GM12878 (cell line): ENCODE results near the gene C16orf90. TPM values are rescaled to one million over a fixed set of nuclear protein-coding genes. Genes with fewer than 3 reads are reported as not detected.

ENCODE experiments used
- ATAC-seq: fragments of 200-7000 bp; cut with Tn5 transposase; 3 replicates; pipeline ENCODE4 v1.9.1; 2020; ENCODE audit warnings: mild to moderate bottlenecking, moderate library complexity
- BruUV-seq: library from RNA; stranded (reverse); fragments of 400-500 nt; replicated peaks from 2 replicates; lab custom pipeline; 2021; lab: Mats Ljungman, UMichigan
- CTCF ChIA-PET: fragments of 300-600 bp; sonication (Branson Sonifier 250); formaldehyde crosslinking; extraction: SDS; loops from one replicate; lab custom pipeline; 2021; ENCODE audit warnings: inconsistent platforms; lab: Yijun Ruan, JAX
- POLR2A ChIA-PET: fragments of 350-600 bp; formaldehyde crosslinking; extraction: SDS; loops from one replicate; lab custom pipeline; 2021; ENCODE audit warnings: inconsistent platforms; lab: Charles Lee
- RAD21 ChIA-PET: fragments of 300-600 bp; sonication (Branson Sonifier 250); formaldehyde crosslinking; loops from one replicate; lab custom pipeline; 2023; ENCODE audit warnings: antibody characterized with exemption; ENCODE audit not compliant: unreplicated experiment; lab: Charles Lee
- SMC1A ChIA-PET: fragments of 300-600 bp; sonication (Branson Sonifier 250); formaldehyde crosslinking; loops from one replicate; lab custom pipeline; 2023; ENCODE audit not compliant: unreplicated experiment, uncharacterized antibody; lab: Charles Lee
- DNase-seq: peaks from one replicate; pipeline ENCODE4 v3.0.0-alpha.2; 2011; ENCODE audit warnings: low read depth, low spot score
- FAIRE-seq: peaks from 3 replicates; lab custom pipeline; 2011; peaks lifted over from hg19 to GRCh38; lab: Jason Lieb, UNC
- H2AFZ ChIP-seq: 2 replicates; pipeline ENCODE4 v1.6.0; 2011; ENCODE audit warnings: low read depth, low read length, control low read depth; ENCODE audit not compliant: control insufficient read depth
- H3K27ac ChIP-seq: 2 replicates; pipeline ENCODE4 v1.5.1; 2011; ENCODE audit warnings: control low read depth; ENCODE audit not compliant: control insufficient read depth, insufficient read depth
- H3K27me3 ChIP-seq, 2 experiments: replicated peaks in 1 of 2; 2 replicates each; pipeline versions ENCODE4 v1.6.0 to v1.6.1; 2011; ENCODE audit warnings: low read length in 1 of 2; ENCODE audit not compliant: control insufficient read depth in 2 of 2, insufficient read depth in 2 of 2
- H3K36me3 ChIP-seq, 2 experiments: 2 replicates each; pipeline ENCODE4 v1.5.1; 2011; ENCODE audit warnings: low read length in 1 of 2; ENCODE audit not compliant: control insufficient read depth in 2 of 2, insufficient read depth in 2 of 2
- H3K4me1 ChIP-seq: 2 replicates; pipeline ENCODE4 v1.6.1; 2011; ENCODE audit warnings: mild to moderate bottlenecking, low read length, moderate library complexity, mixed read lengths; ENCODE audit not compliant: control insufficient read depth, insufficient read depth
- H3K4me2 ChIP-seq: 2 replicates; pipeline ENCODE4 v1.6.0; 2011; ENCODE audit warnings: control low read depth; ENCODE audit not compliant: control insufficient read depth, insufficient read depth
- H3K4me3 ChIP-seq: fragments of 200-600 bp; sonication (generic); 2 replicates; pipeline ENCODE4 v1.5.1; 2016
- H3K79me2 ChIP-seq: 2 replicates; pipeline ENCODE4 v1.6.0; 2011; ENCODE audit warnings: low read length; ENCODE audit not compliant: control insufficient read depth, insufficient read depth
- H3K9ac ChIP-seq: 2 replicates; pipeline ENCODE4 v1.8.0; 2011; ENCODE audit warnings: low read length, control low read depth, mixed read lengths; ENCODE audit not compliant: control insufficient read depth, insufficient read depth
- H3K9me3 ChIP-seq: replicated peaks from 3 replicates; pipeline ENCODE4 v1.5.1; 2011; ENCODE audit warnings: mild to moderate bottlenecking, low read length; ENCODE audit not compliant: control insufficient read depth, insufficient read depth
- H4K20me1 ChIP-seq: 2 replicates; pipeline ENCODE4 v1.6.0; 2011; ENCODE audit not compliant: control insufficient read depth, insufficient read depth
- ATF7 ChIP-seq: fragments of 450-650 bp; IDR thresholded peaks from 2 replicates; pipeline ENCODE4 v1.6.1; 2016; ENCODE audit warnings: low read depth, mild to moderate bottlenecking
- FOXM1 ChIP-seq: IDR thresholded peaks from 2 replicates; pipeline ENCODE4 v1.6.1; 2012; ENCODE audit warnings: low read depth, mild to moderate bottlenecking, inconsistent platforms, low read length, moderate library complexity
- GABPA ChIP-seq: IDR thresholded peaks from 2 replicates; pipeline ENCODE4 v1.6.1; 2014; ENCODE audit warnings: antibody characterized with exemption, low read depth, mild to moderate bottlenecking, inconsistent platforms
- IKZF1 ChIP-seq: fragments of 450-650 bp; conservative IDR thresholded peaks from 2 replicates; pipeline ENCODE4 v1.6.1; 2017; ENCODE audit warnings: antibody characterized with exemption, mild to moderate bottlenecking
- IRF4 ChIP-seq: IDR thresholded peaks from 2 replicates; pipeline ENCODE4 v1.6.1; 2011; ENCODE audit warnings: low read depth, low read length
- POLR2AphosphoS5 ChIP-seq: IDR thresholded peaks from 2 replicates; pipeline ENCODE4 v1.6.1; 2011; ENCODE audit warnings: mild to moderate bottlenecking, low read length, inconsistent platforms
- SMARCA5 ChIP-seq: fragments of 450-650 bp; IDR thresholded peaks from 2 replicates; pipeline ENCODE4 v1.6.1; 2017; ENCODE audit warnings: mild to moderate bottlenecking
- SREBF1 ChIP-seq: IDR thresholded peaks from 2 replicates; pipeline ENCODE4 v1.6.1; 2012; ENCODE audit warnings: mild to moderate bottlenecking, low read length
- TAF1 ChIP-seq: IDR thresholded peaks from 2 replicates; pipeline ENCODE4 v1.6.1; 2011; ENCODE audit warnings: mild to moderate bottlenecking, low read depth, low read length, borderline replicate concordance
- WGBS: methylation state at CpG from one replicate; pipeline ENCODE4 v1.1.6; 2016; ENCODE audit warnings: low lambda C conversion rate; ENCODE audit not compliant: insufficient replicate concordance, insufficient coverage; ENCODE audit errors: missing lambda C conversion rate; 5-methylcytosine and 5-hydroxymethylcytosine counted together
- in situ Hi-C: fragments of 300-500 bp; cut with MboI; formaldehyde crosslinking; loops from 9 replicates; pipeline ENCODE4 v1.14.3; 2018; ENCODE audit warnings: mixed read lengths
- intact Hi-C: fragments of 100-400 bp; cut with micrococcal nuclease; formaldehyde crosslinking; loops from one replicate; pipeline ENCODE4 v1.14.2; 2022; ENCODE audit not compliant: unreplicated experiment
- polyA plus RNA-seq, 11 experiments: library from polyadenylated mRNA; depleted of rRNA in 4 of 11; unstranded in 6 of 11; stranded (reverse) in 5 of 11; fragments of >200 nt; fragmentation: Nextera tagmentation in 4 of 11; fragmentation: Illumina TruSeq in 1 of 11; extraction: Ambion mirVana in 4 of 11; extraction: Trizol in 1 of 11; gene quantifications; 1 replicate in 1 of 11; 2 replicates in 10 of 11; pipeline versions ENCODE4 v1.2.1 to v1.2.3, GENCODE V29; 2011 to 2016; ENCODE audit warnings: inconsistent platforms in 2 of 11, missing spikeins in 2 of 11, low read depth in 1 of 11
- total RNA-seq, 4 experiments: library from RNA; depleted of rRNA in 3 of 4; stranded (reverse); fragments of >200 nt in 3 of 4; fragmentation: Illumina TruSeq in 1 of 4; extraction: Trizol in 1 of 4; gene quantifications; 2 replicates each; pipeline versions ENCODE4 v1.2.1 to v1.2.3, GENCODE V29; 2013 to 2021
- TF ChIP-seq, protein P1 (sequence below): IDR thresholded peaks from 2 replicates; pipeline ENCODE4 v1.6.1; 2012; ENCODE audit warnings: low read length, inconsistent platforms
- TF ChIP-seq, protein P2 (sequence below): fragments of 450-650 bp; IDR thresholded peaks from 2 replicates; pipeline ENCODE4 v1.6.1; 2016; ENCODE audit warnings: mild to moderate bottlenecking

The C16orf90 gene
- total and polyA plus RNA-seq, 10 of the 15 experiments (the other 5 are each of a cell fraction or from before 2014, with no cell fraction given) = not detected

DNA sequence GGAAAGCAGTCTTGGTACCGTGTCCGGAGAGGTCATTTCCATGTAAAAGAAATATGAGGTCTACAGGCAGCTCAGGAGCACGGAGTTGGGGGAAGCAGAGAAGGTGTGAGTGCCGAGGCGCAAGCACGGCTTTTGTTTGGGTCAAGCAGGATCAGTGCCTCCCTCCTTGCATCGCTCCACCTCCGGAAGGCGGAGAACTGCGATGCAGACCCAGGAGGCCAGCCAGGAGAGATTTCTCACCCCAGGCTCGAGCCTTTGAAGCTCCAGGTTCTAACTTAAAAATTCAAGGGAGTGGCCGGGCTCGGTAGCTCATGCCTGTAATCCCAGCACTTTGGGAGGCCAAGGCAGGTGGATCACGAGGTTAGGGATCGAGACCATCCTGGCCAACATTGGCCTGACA is 26.8 kb downstream of the C16orf90 start:
- FAIRE-seq = no peak
- POLR2A ChIA-PET = no interaction called here

More for the DNA sequence above, 26.8 kb downstream of the C16orf90 start:
- no peak for ATAC-seq
- WGBS = 99% methylated on average over 15 of the region's 15 CpGs
- Histone ChIP-seq H3K4me1 (no peaks in the 10 kb centered on the region), H3K9me3 (peaks cover 13% of the 10 kb centered on the region), H3K4me2 (no peak overlapping the region)
- TF ChIP-seq, protein P1, sequence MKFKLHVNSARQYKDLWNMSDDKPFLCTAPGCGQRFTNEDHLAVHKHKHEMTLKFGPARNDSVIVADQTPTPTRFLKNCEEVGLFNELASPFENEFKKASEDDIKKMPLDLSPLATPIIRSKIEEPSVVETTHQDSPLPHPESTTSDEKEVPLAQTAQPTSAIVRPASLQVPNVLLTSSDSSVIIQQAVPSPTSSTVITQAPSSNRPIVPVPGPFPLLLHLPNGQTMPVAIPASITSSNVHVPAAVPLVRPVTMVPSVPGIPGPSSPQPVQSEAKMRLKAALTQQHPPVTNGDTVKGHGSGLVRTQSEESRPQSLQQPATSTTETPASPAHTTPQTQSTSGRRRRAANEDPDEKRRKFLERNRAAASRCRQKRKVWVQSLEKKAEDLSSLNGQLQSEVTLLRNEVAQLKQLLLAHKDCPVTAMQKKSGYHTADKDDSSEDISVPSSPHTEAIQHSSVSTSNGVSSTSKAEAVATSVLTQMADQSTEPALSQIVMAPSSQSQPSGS = no peak
- TF ChIP-seq SREBF1 = no peak
- no peak for TF ChIP-seq FOXM1
- TF ChIP-seq SMARCA5 = no peak
- TF ChIP-seq, protein P2, sequence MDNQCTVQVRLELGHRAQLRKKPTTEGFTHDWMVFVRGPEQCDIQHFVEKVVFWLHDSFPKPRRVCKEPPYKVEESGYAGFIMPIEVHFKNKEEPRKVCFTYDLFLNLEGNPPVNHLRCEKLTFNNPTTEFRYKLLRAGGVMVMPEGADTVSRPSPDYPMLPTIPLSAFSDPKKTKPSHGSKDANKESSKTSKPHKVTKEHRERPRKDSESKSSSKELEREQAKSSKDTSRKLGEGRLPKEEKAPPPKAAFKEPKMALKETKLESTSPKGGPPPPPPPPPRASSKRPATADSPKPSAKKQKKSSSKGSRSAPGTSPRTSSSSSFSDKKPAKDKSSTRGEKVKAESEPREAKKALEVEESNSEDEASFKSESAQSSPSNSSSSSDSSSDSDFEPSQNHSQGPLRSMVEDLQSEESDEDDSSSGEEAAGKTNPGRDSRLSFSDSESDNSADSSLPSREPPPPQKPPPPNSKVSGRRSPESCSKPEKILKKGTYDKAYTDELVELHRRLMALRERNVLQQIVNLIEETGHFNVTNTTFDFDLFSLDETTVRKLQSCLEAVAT = no peak
- no peak for TF ChIP-seq IKZF1
- no peak for TF ChIP-seq IRF4
- no peak for TF ChIP-seq POLR2AphosphoS5
- no peak for TF ChIP-seq ATF7
- TF ChIP-seq GABPA = no peak
- TF ChIP-seq TAF1 = no peak
- TF ChIP-seq, all 136 proteins: peak for 0
- intact Hi-C loops = no loop called here
- Histone ChIP-seq H3K36me3 (peaks cover 5 to 12% of the 10 kb centered on the region in 2 experiments), H4K20me1 (0 out of 2 replicates have a peak, but pooled peaks cover 2% of the 10 kb centered on the region), H3K4me3 (no peak overlapping the region), H3K27ac (no peak overlapping the region), H3K79me2 (peaks cover 51% of the 10 kb centered on the region), H3K27me3 (no peaks in the 10 kb centered on the region), H2AFZ (no peak overlapping the region), H3K9ac (no peak overlapping the region)
- ChIA-PET CTCF (interaction anchor here (0.6 kb wide), 1 partner anchor 101 kb away, joined by 3 read pairs; no protein-coding TSS in a partner anchor), RAD21 (no interaction called here), SMC1A (no interaction called here)
- BruUV-seq = no TSS peak
- no peak for DNase-seq
- in situ Hi-C loops = no loop called here
